Neural crest cell (in vitro differentiated cells): ENCODE data around the gene PAX7. TPM values are rescaled to one million over a fixed set of nuclear protein-coding genes. Genes with fewer than 3 reads are reported as not detected.
A peak's percentile ranks its signal among the peaks of the same experiment; 100 is the strongest.
"Not testable (repeated sequence)": the region's sequence is repeated elsewhere in the genome, so short reads cannot be mapped to it uniquely, and the experiment has no call there.

Experiments
- DNase-seq: peaks from one replicate; pipeline ENCODE4 v3.0.0; 2021; ENCODE audit warnings: low read depth, mixed read lengths, low spot score
- H3K27ac Mint-ChIP-seq: one replicate; pipeline ENCODE4 v1.8.0; 2021; ENCODE audit warnings: mild to moderate bottlenecking, mixed read lengths; ENCODE audit not compliant: unreplicated experiment
- H3K27me3 Mint-ChIP-seq: 2 replicates; pipeline ENCODE4 v1.8.0; 2021; ENCODE audit warnings: low read depth, mild to moderate bottlenecking, mixed read lengths
- H3K36me3 Mint-ChIP-seq: 2 replicates; pipeline ENCODE4 v1.8.0; 2021; ENCODE audit warnings: low read depth, mild to moderate bottlenecking, mixed read lengths
- H3K4me1 Mint-ChIP-seq: 2 replicates; pipeline ENCODE4 v1.8.0; 2021; ENCODE audit warnings: mixed read lengths
- H3K4me3 Mint-ChIP-seq: one replicate; pipeline ENCODE4 v1.8.0; 2021; ENCODE audit warnings: mild to moderate bottlenecking, mixed read lengths
- H3K9me3 Mint-ChIP-seq: 2 replicates; pipeline ENCODE4 v1.8.0; 2021; ENCODE audit warnings: mixed read lengths
- CTCF ChIP-seq: fragments of 200-600 bp; sonication (generic); conservative IDR thresholded peaks from 2 replicates; pipeline ENCODE4 v1.5.0; 2021; ENCODE audit warnings: antibody characterized with exemption, mild to moderate bottlenecking
- total RNA-seq: library from RNA; stranded (reverse); gene quantifications from 2 replicates; pipeline ENCODE4 v1.2.1, GENCODE V29; 2021

PAX7 gene
- total RNA-seq, 1 donor from 2014 or later = 10.9 TPM

- DNase-seq = no peak
- no peak overlapping the region for H3K4me3 Mint-ChIP-seq
- TF ChIP-seq CTCF = no peak
- H3K4me1 Mint-ChIP-seq = no peaks in the 10 kb centered on the region
- H3K27me3 Mint-ChIP-seq = peaks cover 68% of the 10 kb centered on the region
- peak overlapping the region; percentile 71 for H3K27ac Mint-ChIP-seq
- no peaks in the 10 kb centered on the region for H3K36me3 Mint-ChIP-seq
- no peaks in the 10 kb centered on the region for H3K9me3 Mint-ChIP-seq
Measured at GRCh38 chr1:18693256-18694098, 62.8 kb downstream of the PAX7 start.

- H3K27me3 Mint-ChIP-seq = peaks cover 75% of the 10 kb centered on the region
- DNase-seq = not testable (repeated sequence)
Measured at GRCh38 chr1:18694289-18694688, 63.6 kb downstream of the PAX7 start.

GRCh38 chr1:18697541-18697940 lies 66.9 kb downstream of the PAX7 start:
- no peak overlapping the region for H3K4me3 Mint-ChIP-seq
- DNase-seq = no peak
- H3K27ac Mint-ChIP-seq = no peak overlapping the region
- no peaks in the 10 kb centered on the region for H3K36me3 Mint-ChIP-seq
- peaks cover 70% of the 10 kb centered on the region for H3K27me3 Mint-ChIP-seq
- no peak for TF ChIP-seq CTCF
- no peaks in the 10 kb centered on the region for H3K4me1 Mint-ChIP-seq
- no peaks in the 10 kb centered on the region for H3K9me3 Mint-ChIP-seq

More at GRCh38 chr1:18694289-18694688, 63.6 kb downstream of the PAX7 start:
- H3K4me3 Mint-ChIP-seq, H3K36me3 Mint-ChIP-seq, H3K9me3 Mint-ChIP-seq, H3K27ac Mint-ChIP-seq, H3K4me1 Mint-ChIP-seq: not testable (repeated sequence)

- no peak overlapping the region for H3K4me3 Mint-ChIP-seq
- H3K27me3 Mint-ChIP-seq = peaks cover 55% of the 10 kb centered on the region
- no peak for DNase-seq
- no peak overlapping the region for H3K27ac Mint-ChIP-seq
- no peak for TF ChIP-seq CTCF
- H3K4me1 Mint-ChIP-seq = peaks cover 5% of the 10 kb centered on the region
- no peaks in the 10 kb centered on the region for H3K36me3 Mint-ChIP-seq
- H3K9me3 Mint-ChIP-seq = no peaks in the 10 kb centered on the region
Measured at GRCh38 chr1:18700530-18700929, 69.9 kb downstream of the PAX7 start.

GRCh38 chr1:18701183-18701582 lies 70.5 kb downstream of the PAX7 start:
- Mint-ChIP-seq H3K9me3 (no peaks in the 10 kb centered on the region), H3K4me3 (no peak overlapping the region), H3K27ac (no peak overlapping the region), H3K36me3 (no peaks in the 10 kb centered on the region), H3K27me3 (peaks cover 50% of the 10 kb centered on the region), H3K4me1 (peaks cover 5% of the 10 kb centered on the region)
- no peak for DNase-seq
- no peak for TF ChIP-seq CTCF

GRCh38 chr1:18703041-18703621 lies 72.5 kb downstream of the PAX7 start:
- no peak for DNase-seq
- H3K4me3 Mint-ChIP-seq = peak overlapping the region; percentile 31
- no peak for TF ChIP-seq CTCF
- H3K9me3 Mint-ChIP-seq = no peaks in the 10 kb centered on the region
- H3K36me3 Mint-ChIP-seq = no peaks in the 10 kb centered on the region
- peaks cover 30% of the 10 kb centered on the region for H3K27me3 Mint-ChIP-seq
- no peak overlapping the region for H3K27ac Mint-ChIP-seq
- peaks cover 5% of the 10 kb centered on the region for H3K4me1 Mint-ChIP-seq
